Small intestine (tissue), 7 donors: ENCODE measurements around the gene SMAD3. TPM values are rescaled to one million over a fixed set of nuclear protein-coding genes. Genes with fewer than 3 reads are reported as not detected.
A peak's percentile ranks its signal among the peaks of the same experiment; 100 is the strongest.

Experiments used
- DNase-seq, 2 donors: peaks; one replicate each; pipeline versions ENCODE4 v3.0.0 to v3.0.0-alpha.2; 2013
- FAIRE-seq: peaks from 2 replicates; lab custom pipeline; 2012; peaks lifted over from hg19 to GRCh38; lab: Jason Lieb, UNC
- H3K27ac ChIP-seq, 3 donors: one replicate each; pipeline ENCODE4 v1.5.1; 2013; ENCODE audit warnings: low read length in 2 of 3, mild to moderate bottlenecking in 2 of 3, control low read depth in 1 of 3, inconsistent platforms in 1 of 3, low read depth in 1 of 3, moderate library complexity in 1 of 3
- H3K27me3 ChIP-seq, 3 donors: one replicate each; pipeline ENCODE4 v1.6.1; 2013; ENCODE audit warnings: low read length in 3 of 3, inconsistent platforms in 1 of 3; ENCODE audit not compliant: control insufficient read depth in 3 of 3, insufficient read depth in 3 of 3
- H3K36me3 ChIP-seq, 3 donors: one replicate each; pipeline ENCODE4 v1.6.1; 2013; ENCODE audit warnings: low read length in 3 of 3, inconsistent platforms in 1 of 3, low read depth in 1 of 3, mild to moderate bottlenecking in 1 of 3, moderate library complexity in 1 of 3; ENCODE audit not compliant: control insufficient read depth in 3 of 3, insufficient read depth in 2 of 3
- H3K4me1 ChIP-seq, 3 donors: one replicate each; pipeline ENCODE4 v1.6.1; 2013; ENCODE audit warnings: low read length in 2 of 3, inconsistent platforms in 1 of 3, low read depth in 1 of 3, mild to moderate bottlenecking in 1 of 3, moderate library complexity in 1 of 3; ENCODE audit not compliant: control insufficient read depth in 3 of 3, insufficient read depth in 2 of 3
- H3K4me3 ChIP-seq, 3 donors: one replicate each; pipeline ENCODE4 v1.5.1; 2013; ENCODE audit warnings: low read length in 3 of 3, control low read depth in 1 of 3, inconsistent platforms in 1 of 3, low read depth in 1 of 3, mild to moderate bottlenecking in 1 of 3, moderate library complexity in 1 of 3
- H3K9me3 ChIP-seq, 2 donors: one replicate each; pipeline ENCODE4 v1.6.1; 2013; ENCODE audit warnings: low read depth in 1 of 2, low read length in 1 of 2; ENCODE audit not compliant: control insufficient read depth in 2 of 2, insufficient read depth in 1 of 2
- WGBS, 3 donors: extraction: QIAGEN DNeasy Blood & Tissue Kit; methylation state at CpG; one replicate each; pipeline ENCODE4 v1.1.7; 2013; 5-methylcytosine and 5-hydroxymethylcytosine counted together
- polyA plus RNA-seq, 4 donors: library from polyadenylated mRNA; stranded (reverse) in 3 of 4; unstranded in 1 of 4; fragments of 200-250 nt in 3 of 4; fragments of 120-200 nt in 1 of 4; gene quantifications; one replicate each; pipeline versions ENCODE4 v1.2.1 to v1.2.3, GENCODE V29; 2013
- donor health status: healthy with polysubstance abuse.
- donor health status: control.
- donor health status: control.
- donor health status: Bipolar disorder and iron deficiency.
- donor health status: healthy.

Gene SMAD3
- polyA plus RNA-seq, 4 donors, result 11.6 to 33.2 (median 14.6) TPM

- DNase-seq (no peak), FAIRE-seq (no peak)
- Histone ChIP-seq H3K36me3 (peaks cover 2 to 10% (median 6%) of the 10 kb centered on the region in 3 donors), H3K9me3 (no peaks in the 10 kb centered on the region), H3K4me3 (no peak overlapping the region), H3K4me1 (no peaks in the 10 kb centered on the region), H3K27me3 (no peaks in the 10 kb centered on the region), H3K27ac (no peak overlapping the region)
- WGBS, 3 donors, result 89 to 100% (median 94%) methylated on average over 1 of the region's 1 CpG
Measured at GRCh38 chr15:67202991-67203390, 137.6 kb downstream of the SMAD3 start.

- Histone ChIP-seq H3K36me3 (peaks cover 0 to 13% (median 8%) of the 10 kb centered on the region in 3 donors), H3K27me3 (no peaks in the 10 kb centered on the region), H3K4me1 (no peaks in the 10 kb centered on the region), H3K27ac (no peak overlapping the region), H3K4me3 (no peak overlapping the region), H3K9me3 (no peaks in the 10 kb centered on the region)
- FAIRE-seq, result no peak
- 96 to 99% (median 98%) methylated on average over 3 of the region's 3 CpGs for WGBS, 3 donors
- DNase-seq, result no peak
Measured at GRCh38 chr15:67207555-67208207, 142.3 kb downstream of the SMAD3 start.

GRCh38 chr15:67208396-67208795 is 143.0 kb downstream of the SMAD3 start:
- H3K4me3 ChIP-seq, result no peak overlapping the region
- 66 to 94% (median 83%) methylated on average over 2 of the region's 2 CpGs for WGBS, 3 donors
- H3K36me3 ChIP-seq, result peaks cover 0 to 13% (median 8%) of the 10 kb centered on the region in 3 donors
- DNase-seq, result no peak
- no peaks in the 10 kb centered on the region for H3K9me3 ChIP-seq
- no peak for FAIRE-seq
- H3K27me3 ChIP-seq, result no peaks in the 10 kb centered on the region
- H3K27ac ChIP-seq, result no peak overlapping the region
- no peaks in the 10 kb centered on the region for H3K4me1 ChIP-seq

GRCh38 chr15:67210555-67211168 is 145.3 kb downstream of the SMAD3 start:
- no peak overlapping the region for H3K27ac ChIP-seq
- DNase-seq, result no peak
- FAIRE-seq, result no peak
- no peaks in the 10 kb centered on the region for H3K27me3 ChIP-seq
- WGBS, 3 donors, result 97% methylated on average over 5 of the region's 5 CpGs
- no peak overlapping the region for H3K4me3 ChIP-seq
- no peaks in the 10 kb centered on the region for H3K9me3 ChIP-seq
- no peaks in the 10 kb centered on the region for H3K4me1 ChIP-seq
- peaks cover 0 to 9% (median 6%) of the 10 kb centered on the region in 3 donors for H3K36me3 ChIP-seq

GRCh38 chr15:67212684-67213367 is 147.4 kb downstream of the SMAD3 start:
- FAIRE-seq (peak; percentile 26), DNase-seq (no peak)
- H3K27ac ChIP-seq, result no peak overlapping the region
- H3K4me1 ChIP-seq, result no peaks in the 10 kb centered on the region
- peaks cover 0 to 9% (median 3%) of the 10 kb centered on the region in 3 donors for H3K36me3 ChIP-seq
- no peaks in the 10 kb centered on the region for H3K27me3 ChIP-seq
- WGBS, 3 donors, result 86 to 95% (median 93%) methylated on average over 4 of the region's 4 CpGs
- H3K4me3 ChIP-seq, result no peak overlapping the region
- no peaks in the 10 kb centered on the region for H3K9me3 ChIP-seq

- WGBS, 3 donors, result 85 to 93% (median 88%) methylated on average over 6 of the region's 6 CpGs
- Histone ChIP-seq H3K4me1 (no peaks in the 10 kb centered on the region), H3K4me3 (no peak overlapping the region), H3K36me3 (no peaks in the 10 kb centered on the region), H3K27ac (no peak overlapping the region), H3K9me3 (no peaks in the 10 kb centered on the region), H3K27me3 (no peaks in the 10 kb centered on the region)
- FAIRE-seq (no peak), DNase-seq (no peak)
Measured at GRCh38 chr15:67215102-67215501, 149.7 kb downstream of the SMAD3 start.

- no peak overlapping the region for H3K4me3 ChIP-seq
- no peak overlapping the region for H3K27ac ChIP-seq
- H3K9me3 ChIP-seq, result no peaks in the 10 kb centered on the region
- H3K4me1 ChIP-seq, result no peaks in the 10 kb centered on the region
- DNase-seq (no peak), FAIRE-seq (no peak)
- H3K36me3 ChIP-seq, result no peaks in the 10 kb centered on the region
- H3K27me3 ChIP-seq, result no peaks in the 10 kb centered on the region
Measured at GRCh38 chr15:67216859-67217258, 151.5 kb downstream of the SMAD3 start.

- Histone ChIP-seq H3K36me3 (no peaks in the 10 kb centered on the region), H3K4me1 (no peaks in the 10 kb centered on the region), H3K27ac (no peak overlapping the region), H3K9me3 (no peaks in the 10 kb centered on the region), H3K27me3 (no peaks in the 10 kb centered on the region), H3K4me3 (no peak overlapping the region)
- no peak for DNase-seq
- no peak for FAIRE-seq
Measured at GRCh38 chr15:67218428-67218827, 153.0 kb downstream of the SMAD3 start.
